ENCODE data around the gene CALCOCO2.

CALCOCO2 gene

DNA sequence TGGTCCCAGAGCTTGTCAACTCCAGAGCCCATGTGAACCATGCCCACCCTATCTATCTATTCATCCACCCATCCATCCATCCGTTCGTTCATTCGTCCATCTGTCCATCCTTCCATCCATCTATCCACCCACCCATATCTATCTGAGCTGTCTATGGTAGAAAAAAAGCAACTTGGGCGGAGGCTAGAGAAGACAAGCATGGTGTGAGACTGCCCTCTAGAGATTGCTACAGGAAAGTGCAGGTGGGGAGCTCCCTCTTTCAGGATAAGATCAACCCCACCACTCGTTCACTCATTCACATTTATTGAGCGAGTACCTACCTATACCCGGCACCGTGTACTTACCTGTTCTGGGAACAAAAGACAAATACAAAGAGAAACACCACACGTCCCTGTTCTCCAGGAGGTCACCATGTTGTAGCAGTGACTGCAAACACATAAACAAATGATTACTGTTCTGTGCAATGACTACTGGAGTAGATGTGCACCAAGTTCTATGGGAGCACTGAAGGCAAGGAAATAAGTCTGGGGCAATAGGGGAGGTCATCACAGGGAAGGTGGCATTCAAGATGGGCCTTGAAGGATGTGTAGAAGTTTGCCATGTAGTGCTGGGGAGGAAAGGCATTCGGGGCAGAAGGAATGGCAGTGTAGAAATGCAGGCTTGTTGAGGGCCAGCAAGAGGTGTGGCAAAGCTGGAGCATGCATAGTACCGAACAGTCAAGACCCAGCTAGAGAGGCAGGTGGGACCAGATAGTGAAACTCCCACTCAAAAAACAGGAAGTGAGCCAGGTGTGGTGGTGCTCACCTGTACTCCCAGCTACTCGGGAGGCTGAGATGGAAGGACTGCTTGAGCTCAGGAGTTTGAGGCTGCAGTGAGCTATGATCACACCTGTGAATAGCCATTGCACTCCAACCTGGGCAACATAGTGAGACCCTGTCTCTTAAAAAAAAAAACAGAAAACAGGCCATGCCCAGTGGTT is 48.4 kb downstream of the CALCOCO2 start:
- DNase-seq (ENCODE audit: low read depth in 1 of 2, low spot score in 1 of 2) = peak in 1 of 2 experiments; percentile 66
- H3K4me3 ChIP-seq (replicated peaks; ENCODE audit: insufficient read depth, low read length) = no peak overlapping the region
- no peak overlapping the region for H3K27ac ChIP-seq (replicated peaks)
- TF ChIP-seq REST (IDR thresholded peaks at IDR 0.05; ENCODE audit: insufficient replicate concordance, low read depth) (peak; percentile 66), POLR2AphosphoS5 (IDR thresholded peaks at IDR 0.05; ENCODE audit: low read depth) (no peak), SPI1 (IDR thresholded peaks at IDR 0.05; ENCODE audit: borderline replicate concordance, low read depth) (no peak), GABPA (IDR thresholded peaks at IDR 0.05; ENCODE audit: low read depth) (no peak)
- TF ChIP-seq, protein P1, sequence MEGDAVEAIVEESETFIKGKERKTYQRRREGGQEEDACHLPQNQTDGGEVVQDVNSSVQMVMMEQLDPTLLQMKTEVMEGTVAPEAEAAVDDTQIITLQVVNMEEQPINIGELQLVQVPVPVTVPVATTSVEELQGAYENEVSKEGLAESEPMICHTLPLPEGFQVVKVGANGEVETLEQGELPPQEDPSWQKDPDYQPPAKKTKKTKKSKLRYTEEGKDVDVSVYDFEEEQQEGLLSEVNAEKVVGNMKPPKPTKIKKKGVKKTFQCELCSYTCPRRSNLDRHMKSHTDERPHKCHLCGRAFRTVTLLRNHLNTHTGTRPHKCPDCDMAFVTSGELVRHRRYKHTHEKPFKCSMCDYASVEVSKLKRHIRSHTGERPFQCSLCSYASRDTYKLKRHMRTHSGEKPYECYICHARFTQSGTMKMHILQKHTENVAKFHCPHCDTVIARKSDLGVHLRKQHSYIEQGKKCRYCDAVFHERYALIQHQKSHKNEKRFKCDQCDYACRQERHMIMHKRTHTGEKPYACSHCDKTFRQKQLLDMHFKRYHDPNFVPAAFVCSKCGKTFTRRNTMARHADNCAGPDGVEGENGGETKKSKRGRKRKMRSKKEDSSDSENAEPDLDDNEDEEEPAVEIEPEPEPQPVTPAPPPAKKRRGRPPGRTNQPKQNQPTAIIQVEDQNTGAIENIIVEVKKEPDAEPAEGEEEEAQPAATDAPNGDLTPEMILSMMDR (IDR thresholded peaks at IDR 0.05; ENCODE audit: insufficient read depth, low read length) = peak; percentile 99
- no peaks in the 10 kb centered on the region for H3K27me3 ChIP-seq (ENCODE audit: insufficient read depth, poor library complexity, severe bottlenecking)

DNA sequence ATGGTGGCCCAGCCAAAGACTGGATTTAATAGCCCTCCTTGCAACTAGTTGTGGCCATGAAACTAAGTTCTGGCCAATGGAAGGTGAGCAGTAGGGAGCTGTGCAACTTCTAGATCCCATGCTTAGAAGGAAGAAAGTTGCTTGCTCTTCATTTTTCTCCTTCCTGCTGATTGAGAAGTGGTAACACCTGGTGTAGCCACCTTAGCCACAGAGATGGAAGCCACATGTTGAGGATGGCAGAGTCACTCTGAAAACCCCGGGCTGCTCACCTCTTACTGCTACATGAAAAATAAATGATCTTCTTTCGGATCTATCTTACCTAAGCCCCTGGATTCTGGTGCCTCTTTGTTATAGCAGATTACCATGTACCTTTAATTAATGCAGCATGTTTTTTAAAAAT is 51.4 kb downstream of the CALCOCO2 start:
- TF ChIP-seq SPI1 (IDR thresholded peaks at IDR 0.05; ENCODE audit: borderline replicate concordance, low read depth) (no peak), GABPA (IDR thresholded peaks at IDR 0.05; ENCODE audit: low read depth) (no peak), REST (IDR thresholded peaks at IDR 0.05; ENCODE audit: insufficient replicate concordance, low read depth) (no peak), POLR2AphosphoS5 (IDR thresholded peaks at IDR 0.05; ENCODE audit: low read depth) (no peak)
- TF ChIP-seq, protein P1 (IDR thresholded peaks at IDR 0.05; ENCODE audit: insufficient read depth, low read length) = no peak

DNA sequence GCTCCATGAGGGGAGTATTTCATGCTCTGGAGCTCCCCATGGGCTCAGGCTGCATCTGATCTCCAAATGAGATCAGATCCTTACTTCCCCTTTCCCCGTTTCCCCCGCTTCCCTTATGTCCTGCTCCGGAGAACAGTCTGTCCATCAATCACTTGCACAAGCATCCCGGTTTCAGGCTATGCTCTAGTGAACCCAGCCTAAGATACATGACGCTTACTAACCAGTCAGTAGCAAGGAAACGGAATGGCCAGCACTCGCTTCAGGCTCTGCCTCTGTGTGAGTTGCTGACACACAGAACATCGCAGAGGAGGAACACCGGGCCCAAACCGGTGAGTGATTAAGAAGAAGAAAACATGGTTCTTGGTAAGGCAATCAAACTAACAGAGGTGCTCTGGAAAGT is 52.3 kb downstream of the CALCOCO2 start:
- no peak for TF ChIP-seq GABPA (IDR thresholded peaks at IDR 0.05; ENCODE audit: low read depth)
- TF ChIP-seq, protein P1 (IDR thresholded peaks at IDR 0.05; ENCODE audit: insufficient read depth, low read length) = no peak
- Histone ChIP-seq H3K27ac (replicated peaks) (no peak overlapping the region), H3K27me3 (ENCODE audit: insufficient read depth, poor library complexity, severe bottlenecking) (no peaks in the 10 kb centered on the region), H3K4me3 (replicated peaks; ENCODE audit: insufficient read depth, low read length) (no peak overlapping the region)
- DNase-seq (ENCODE audit: low read depth in 1 of 2, low spot score in 1 of 2) = no peak

More for the DNA sequence above, 51.4 kb downstream of the CALCOCO2 start:
- DNase-seq (ENCODE audit: low read depth in 1 of 2, low spot score in 1 of 2) = no peak
- Histone ChIP-seq H3K27me3 (ENCODE audit: insufficient read depth, poor library complexity, severe bottlenecking) (no peaks in the 10 kb centered on the region), H3K4me3 (replicated peaks; ENCODE audit: insufficient read depth, low read length) (no peak overlapping the region), H3K27ac (replicated peaks) (no peak overlapping the region)

Data from HL-60 (cell line).